Erythroblast (primary cell): ENCODE results near the gene SIK2.

Experiments
- GATA1 ChIP-seq: IDR thresholded peaks from 2 replicates; pipeline ENCODE4 v1.6.1; 2011; ENCODE audit warnings: low read depth, mild to moderate bottlenecking, control low read depth, low read length, moderate library complexity
- POLR2A ChIP-seq: IDR thresholded peaks from 2 replicates; pipeline ENCODE4 v1.6.1; 2011; ENCODE audit warnings: mild to moderate bottlenecking, low read length

GRCh38 chr11:111645657-111646316 is 43.5 kb downstream of the SIK2 start:
- TF ChIP-seq POLR2A (no peak), GATA1 (no peak)
